ENCODE measurements around the gene REEP1.
"Not testable (repeated sequence)": the region's sequence is repeated elsewhere in the genome, so short reads cannot be mapped to it uniquely, and the experiment has no call there.

Gene REEP1

DNA sequence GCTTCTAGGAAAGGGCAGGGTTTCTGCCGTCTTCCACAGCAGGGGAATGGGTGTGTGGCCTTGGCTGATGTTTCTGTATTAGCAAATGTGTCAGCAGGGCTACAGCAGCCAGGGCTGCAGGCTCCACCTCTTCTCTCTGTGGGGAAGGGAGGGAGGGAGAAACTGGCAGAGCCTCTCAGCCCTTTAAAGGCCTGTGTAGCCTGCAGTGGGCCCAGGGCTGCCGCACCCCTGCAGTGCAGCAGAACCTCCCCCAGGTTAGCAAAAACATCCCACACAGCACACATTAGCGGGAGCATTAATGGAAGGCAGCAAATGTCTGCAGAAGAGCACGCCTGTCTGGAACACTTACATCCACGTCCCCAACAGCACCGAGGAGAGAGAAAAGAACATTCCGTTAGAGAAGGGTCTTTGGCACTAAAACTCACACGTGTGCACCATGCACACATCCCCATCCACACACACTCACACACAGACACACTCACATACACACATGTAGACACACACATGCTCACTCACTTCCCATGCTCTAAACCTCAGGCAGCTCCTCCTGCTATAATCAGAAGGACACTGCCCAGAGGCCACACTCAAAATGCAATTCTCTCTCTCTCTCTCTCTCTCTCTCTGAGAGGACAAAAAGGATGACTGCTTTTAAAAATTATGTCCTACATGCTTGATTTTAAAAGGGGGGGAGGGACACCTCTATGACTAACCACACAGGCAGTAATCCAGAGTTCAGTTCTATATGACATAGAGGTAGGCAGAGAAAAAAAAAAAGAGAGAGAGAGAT lies 114.1 kb downstream of the REEP1 start:
- no peak for DNase-seq

DNA sequence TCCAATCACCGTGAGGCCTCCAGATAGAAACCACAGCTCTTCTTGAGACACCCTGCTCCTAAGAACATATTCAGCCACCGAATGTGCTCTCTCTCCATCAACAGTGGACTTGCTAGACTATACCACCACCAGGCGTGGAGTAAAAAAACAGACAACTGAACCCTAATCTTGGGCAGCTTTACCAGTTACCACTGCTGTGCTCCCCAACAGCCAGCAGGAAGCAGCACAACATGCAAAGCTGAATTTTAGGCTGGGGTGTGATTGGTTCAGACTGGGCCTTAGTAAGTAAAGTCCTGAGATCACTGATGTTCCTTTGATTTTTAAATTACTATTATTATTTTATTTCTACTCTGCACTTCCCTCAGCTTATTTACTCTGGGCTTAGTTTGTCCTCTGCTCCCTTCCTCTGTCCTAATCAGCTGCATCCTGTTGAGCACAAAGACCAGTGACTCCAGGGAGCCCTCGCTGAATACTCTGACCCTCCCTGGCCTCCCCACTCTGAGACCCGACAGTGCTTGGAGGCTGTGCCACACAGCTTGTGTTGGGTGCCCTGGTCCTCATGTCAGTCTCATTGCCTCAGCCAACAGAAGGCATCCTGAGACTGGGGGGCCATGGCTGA lies 116.3 kb downstream of the REEP1 start:
- DNase-seq: peak; percentile 40 to 72

DNA sequence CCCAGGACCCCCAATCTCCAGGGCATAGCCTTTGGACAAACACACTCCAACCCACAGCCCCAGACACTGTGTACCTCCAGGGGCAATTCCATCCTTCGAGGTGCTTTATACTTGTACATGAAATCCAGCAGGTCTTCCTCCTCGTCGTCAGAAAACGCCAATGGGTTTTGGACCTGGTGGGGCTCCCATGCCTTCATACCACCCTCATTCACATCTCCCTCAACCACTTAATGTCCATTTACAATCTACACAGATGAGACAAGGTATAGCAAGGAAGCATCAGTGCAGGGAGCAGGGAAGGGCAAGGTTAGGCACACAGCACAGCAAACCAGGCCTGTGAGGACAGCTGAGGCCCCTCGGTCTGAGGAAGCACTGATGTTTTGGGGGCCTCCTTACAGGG lies 117.5 kb downstream of the REEP1 start:
- no peak for DNase-seq

DNA sequence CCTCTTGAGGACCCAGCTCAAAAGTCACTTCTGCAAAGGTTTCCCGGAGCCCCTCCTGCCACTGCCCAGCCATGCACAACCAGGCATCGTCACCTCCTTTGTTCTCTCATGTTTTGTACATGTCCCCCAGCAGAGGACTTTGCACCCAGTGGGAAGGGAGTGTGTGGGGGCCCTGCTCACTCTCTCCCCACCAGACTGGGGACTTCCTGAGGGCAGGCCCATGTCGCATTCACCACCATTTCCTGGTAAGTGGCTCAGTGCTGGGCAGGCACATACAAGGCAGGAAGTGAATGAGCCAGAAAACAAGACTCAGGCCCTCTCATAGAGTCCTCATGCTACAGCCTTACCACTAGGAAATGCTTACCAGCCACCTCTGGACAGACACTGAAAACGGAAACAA lies 119.3 kb downstream of the REEP1 start:
- no peak for DNase-seq

DNA sequence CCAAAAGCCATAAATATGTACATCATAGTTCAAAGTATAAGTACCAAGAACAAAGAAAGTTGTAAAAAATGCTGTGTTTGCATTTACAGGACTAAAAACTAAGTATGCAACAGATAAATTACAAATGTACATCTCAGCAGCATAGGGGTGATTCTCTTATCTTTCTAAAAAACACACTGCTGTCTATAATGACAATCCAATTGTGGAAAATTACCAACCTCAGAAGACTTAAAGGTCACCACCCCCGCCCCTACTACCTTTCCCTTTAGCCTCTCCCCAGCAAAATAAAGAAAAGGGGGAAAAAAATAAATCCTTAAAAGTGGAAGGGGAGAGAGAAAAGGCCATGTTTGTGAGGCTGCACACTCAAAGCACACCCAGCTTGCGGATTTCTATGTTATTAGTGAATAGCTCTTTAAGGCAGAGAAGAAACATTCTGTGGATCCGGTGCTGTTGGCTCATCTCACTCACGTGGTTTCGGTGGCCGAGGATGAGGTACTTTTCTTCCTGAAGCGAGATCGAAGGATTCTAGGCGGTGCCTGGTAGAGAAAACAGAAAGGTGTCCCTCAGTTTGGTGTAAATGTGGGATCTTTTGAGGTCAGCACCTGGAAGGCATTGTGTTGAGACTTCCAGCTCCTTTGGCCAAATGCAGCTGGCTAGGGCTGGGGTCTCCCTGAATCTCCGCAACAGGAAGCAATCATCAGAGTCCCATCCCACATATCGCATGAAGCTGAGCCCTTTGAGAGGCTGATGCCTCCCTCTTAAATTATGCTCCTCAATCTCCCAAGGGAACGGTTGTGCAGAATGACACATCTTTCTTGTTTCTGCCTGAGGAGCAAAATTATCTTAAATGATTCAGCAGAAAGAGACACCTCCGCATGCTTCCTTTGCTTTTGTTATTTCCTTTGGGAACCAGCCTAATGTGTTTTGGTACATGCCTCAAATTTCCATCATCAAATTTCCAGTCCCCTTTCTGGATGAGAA lies 120.6 kb downstream of the REEP1 start:
- DNase-seq: no peak

DNA sequence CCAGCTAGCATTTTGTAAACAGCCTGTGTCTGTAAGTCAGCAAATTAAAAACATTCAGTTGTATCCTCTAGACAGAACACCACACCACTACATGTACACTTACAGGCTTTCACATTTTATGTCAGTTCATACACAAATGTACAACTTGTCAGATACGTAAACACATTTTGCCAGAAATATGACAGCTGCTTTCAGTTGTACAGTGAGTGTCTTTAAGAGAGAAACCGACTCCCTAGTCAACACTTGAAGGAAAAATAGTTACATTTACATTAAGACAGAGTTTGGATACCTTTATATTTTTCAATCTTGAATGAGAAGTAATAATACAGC lies 123.0 kb downstream of the REEP1 start:
- no peak for DNase-seq

DNA sequence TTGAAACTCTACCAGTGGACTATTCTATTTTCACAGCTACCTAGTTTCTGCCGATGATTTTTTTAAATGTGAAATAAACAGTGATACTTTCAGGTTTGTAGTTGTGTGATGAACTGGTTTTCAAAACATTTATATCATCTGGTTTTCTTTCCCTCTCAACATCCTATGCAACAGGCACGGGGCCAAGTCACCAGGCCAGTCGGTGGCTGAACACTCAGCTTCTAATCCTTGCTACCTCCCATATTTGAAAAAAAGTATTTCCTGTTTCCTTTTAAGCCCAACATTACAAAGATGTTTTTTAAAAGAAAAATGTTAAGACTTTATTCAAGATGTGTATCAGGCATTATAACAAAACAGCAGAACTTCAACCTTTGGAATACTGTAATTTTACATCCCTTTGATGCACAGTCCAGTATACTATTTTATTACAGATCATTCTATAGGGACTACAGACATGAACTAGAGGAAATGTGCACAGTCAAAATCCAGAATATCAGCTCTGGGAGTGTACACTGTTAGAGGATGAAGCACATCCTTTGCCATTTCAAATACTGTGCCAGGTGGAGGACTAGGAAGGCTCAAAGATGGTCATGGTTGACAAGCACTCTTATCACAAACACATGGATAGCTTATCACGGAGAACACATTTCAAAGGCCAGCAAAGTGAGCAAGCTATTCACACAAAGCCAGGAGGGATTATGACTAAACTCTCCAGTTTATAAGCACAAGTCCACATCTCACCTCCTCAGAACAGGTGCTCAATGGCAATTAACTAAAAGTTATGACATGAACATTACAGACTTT lies 123.5 kb downstream of the REEP1 start:
- no peak for DNase-seq

DNA sequence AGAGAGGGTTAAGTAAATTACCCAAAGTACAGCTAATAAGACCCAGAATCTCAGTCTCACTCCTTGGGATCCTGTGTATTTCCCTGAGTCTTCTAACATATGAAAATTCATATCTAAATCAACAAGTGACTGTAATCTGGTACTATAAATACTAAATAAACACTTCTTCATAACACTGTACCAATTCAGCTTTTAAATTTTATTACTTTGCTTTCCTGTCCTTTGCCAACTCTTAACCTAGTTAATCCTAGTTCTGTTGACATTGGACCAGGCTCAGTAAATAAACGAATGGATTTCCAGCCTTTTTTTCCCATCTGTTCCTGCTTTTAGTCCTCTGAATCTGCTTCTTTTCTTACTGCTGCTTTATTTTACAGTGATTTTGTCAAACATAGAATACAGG lies 124.4 kb downstream of the REEP1 start:
- no peak for DNase-seq

DNA sequence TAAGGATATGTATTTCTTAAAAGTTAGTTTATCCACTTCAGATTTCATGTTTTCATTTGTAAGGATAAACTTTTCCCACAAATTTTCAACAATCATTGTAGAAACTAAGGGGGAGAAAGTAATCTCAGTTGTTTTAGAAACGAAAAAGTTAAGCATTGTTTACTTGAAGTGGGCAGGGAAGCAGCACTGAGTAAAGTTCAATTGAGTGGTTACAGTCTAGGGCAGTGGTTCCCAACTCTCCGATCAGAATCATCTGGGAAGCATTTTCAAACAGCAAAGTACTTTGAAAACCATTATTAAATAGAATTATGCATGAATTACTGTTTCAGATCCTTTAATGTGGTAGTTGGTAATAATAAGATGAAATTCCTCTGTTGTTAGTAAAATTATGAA lies 125.6 kb downstream of the REEP1 start:
- DNase-seq: no peak

DNA sequence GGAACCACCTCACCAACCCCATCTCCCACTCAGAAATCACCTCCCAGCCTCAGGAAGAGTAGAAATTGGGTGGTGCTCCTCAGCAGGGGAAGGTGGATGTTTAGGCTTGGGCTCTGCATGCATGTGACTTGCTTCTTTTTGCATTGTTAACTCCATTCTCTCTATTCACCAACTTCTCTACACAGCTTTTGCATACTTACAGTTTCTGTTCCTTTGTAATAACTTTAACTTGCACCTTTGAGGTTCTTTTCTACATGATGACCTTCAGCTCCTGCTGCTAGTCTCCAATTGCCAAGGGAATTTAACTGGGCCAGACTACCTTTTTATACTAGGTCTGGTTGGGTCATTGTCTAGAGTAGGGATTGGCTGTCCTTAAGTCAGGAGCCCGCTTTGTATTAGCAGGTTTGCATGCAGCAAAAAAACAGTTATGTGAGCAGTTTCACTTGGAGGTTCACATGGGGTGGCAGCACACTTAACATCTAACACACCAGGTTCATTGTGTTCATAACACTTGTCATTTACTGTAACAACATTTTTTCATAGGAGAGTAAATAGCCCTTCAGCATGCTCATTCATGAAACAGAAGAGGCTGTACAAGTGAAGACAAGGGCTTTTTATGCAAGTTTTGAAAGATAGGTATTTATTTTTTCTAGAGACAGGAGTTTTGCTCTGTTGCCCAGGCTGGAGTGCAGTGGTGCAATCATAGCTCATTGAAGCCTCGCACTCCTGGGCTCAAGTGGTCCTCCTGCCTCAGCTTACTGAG lies 126.2 kb downstream of the REEP1 start:
- DNase-seq: no peak

DNA sequence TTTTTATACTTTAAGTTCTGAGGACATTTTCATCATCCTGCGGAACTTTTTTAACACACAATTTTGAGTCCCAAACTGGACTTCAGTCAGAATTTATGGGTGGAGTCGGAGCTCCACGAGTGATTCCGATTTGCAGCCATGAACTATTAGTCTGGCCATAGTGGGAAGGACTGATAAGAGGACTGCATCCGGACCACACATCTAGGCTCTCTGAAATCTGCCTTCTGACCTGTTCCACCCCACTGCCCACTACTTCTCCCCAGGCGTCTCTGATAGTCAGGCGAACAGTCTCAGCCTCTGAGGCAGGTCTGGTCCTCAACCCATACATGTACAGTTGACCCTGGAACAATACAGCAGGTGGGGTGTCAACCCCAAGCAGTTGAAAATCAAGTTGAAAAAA lies 133.0 kb downstream of the REEP1 start:
- DNase-seq: no peak

DNA sequence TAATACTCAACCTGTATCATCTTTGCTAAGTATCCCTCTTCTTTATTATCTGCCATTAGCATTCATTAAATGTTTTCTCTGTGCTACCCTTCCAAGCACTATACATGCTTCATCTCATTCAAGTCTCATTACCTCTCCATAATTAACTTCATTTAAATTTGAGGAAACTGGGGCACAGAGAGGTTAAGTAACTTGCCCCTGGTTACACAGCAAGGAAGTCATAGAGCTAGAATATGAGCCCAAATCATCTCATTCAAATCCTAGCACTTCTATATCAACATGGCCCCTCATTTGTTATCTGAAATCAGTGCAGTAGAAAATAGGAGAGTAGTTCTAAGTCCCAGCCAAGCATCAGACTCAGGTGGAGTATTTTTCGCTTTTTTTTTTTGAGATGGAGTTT lies 133.8 kb downstream of the REEP1 start:
- DNase-seq: no peak

DNA sequence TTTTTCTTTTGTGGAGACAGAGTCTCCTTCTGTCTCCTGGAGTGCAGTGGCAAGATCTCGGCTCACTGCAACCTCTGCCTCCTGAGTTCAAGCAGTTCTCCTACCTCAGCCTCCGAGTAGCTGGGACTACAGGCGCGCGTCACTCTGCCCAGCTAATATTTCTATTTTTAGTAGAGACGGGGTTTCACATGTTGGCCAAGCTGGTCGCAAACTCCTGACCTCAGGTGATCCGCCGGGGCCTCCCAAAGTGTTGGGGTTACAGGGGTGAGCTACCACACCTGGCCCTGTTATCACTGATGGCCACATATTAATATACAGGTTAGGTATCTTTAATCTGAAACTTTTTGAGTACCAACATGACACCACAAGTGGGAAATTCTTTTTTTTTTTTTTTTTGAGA lies 134.7 kb downstream of the REEP1 start:
- DNase-seq: no peak

DNA sequence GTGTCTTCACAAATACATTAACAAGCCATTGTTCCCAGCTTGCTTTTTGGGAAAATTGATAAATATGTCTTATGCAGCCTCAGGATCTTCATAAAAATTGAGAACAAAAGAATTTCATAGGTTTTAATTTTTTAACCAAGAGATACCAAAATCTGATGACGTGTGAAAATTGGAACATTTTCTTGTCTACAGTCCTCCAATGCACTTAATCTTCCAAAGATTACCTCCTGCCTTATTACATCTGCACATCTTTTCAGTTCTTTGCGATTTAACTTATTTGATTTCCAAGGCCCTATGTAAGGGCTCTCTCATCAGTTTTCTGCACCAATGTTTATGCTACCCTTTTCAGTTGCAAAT lies 135.1 kb downstream of the REEP1 start:
- no peak for DNase-seq

DNA sequence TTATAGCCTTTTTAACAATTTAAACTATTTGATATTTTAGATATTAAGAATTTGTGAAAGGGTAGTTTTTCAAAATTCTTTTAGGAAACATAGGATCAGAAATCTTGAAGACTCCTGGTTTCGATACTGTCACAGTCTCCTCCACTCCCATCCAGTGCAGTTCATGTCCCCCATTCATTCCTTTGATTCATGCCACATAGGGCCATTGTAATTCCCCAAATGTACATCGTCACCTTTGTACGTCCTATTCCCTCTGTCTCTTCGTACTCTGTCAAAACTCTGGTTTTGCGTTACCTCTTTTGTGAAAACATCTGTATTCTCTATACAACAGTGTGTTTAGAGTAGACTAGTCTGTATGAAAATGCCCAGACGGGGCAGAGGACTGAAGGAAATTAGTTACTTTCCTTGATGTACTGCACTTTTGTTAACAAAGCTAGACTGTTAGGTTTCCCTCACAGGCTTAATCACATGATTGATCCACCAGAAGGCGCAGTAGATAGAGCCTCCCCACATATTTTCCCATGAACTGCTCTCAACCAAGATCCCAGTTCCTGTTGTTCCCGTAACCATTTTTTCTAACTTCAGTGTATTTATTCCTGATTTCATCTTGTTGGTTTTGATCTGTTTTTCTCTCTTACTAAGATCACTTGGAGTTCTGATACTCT lies 135.6 kb downstream of the REEP1 start:
- DNase-seq: no peak

DNA sequence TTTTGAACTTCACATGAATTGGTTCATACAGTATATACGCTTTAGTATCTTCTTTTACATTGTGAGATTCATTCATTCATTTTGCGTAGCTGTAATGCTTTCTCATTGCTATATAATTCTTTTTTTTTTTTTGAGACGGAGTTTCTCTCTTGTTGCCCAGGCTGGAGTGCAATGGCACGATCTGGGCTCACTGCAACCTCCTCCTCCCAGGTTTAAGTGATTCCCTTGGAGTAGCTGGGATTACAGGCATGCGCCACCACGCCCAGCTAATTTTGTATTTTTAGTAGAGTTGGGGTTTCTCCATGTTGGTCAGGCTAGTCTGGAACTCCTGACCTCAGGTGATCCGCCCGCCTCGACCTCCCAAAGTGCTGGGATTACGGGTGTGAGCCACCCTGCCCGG lies 136.9 kb downstream of the REEP1 start:
- DNase-seq: not testable (repeated sequence)

DNA sequence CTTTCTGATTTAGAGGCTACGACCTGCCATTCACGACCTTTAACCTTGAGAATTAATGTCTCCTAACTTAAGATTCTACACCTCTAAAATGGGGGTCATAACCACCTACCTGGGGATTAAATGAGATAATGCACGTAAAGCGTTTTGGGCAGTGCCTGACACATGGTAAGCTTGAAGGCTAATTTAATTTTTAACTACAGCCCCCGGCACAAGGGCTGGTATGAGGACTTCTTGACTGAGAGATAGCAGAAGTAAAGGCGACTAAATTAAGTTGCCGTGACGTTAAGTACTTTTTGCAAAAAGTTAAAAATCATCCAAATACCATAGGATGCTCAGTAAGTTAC lies 137.6 kb downstream of the REEP1 start:
- DNase-seq: no peak

DNA sequence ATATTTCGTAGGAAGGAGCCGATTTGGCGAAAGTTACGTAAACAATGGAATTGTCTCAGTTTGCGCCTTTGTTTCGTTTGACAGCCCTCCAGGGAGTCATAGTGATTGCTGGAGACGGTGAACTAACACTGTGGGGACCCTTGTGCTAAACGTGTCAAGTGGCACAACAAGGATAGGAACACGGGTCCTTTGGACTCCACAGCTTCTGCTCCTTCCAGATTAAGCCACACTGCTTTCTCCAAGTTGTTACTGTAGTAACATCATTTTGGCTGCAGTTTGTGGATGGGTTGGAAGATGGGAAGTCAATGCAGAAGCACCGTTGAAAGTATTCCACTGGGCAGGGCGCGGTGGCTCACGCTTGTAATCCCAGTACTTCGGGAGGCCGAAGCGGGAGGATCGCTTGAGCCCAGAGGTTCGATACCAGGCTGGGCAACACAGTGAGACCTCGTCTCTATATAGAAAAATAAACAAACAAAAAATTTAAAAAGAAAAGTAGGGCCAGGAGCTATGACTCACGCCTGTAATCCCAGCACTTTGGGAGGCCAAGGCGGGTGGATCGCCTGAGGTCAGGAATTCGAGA lies 141.5 kb downstream of the REEP1 start:
- DNase-seq: no peak

DNA sequence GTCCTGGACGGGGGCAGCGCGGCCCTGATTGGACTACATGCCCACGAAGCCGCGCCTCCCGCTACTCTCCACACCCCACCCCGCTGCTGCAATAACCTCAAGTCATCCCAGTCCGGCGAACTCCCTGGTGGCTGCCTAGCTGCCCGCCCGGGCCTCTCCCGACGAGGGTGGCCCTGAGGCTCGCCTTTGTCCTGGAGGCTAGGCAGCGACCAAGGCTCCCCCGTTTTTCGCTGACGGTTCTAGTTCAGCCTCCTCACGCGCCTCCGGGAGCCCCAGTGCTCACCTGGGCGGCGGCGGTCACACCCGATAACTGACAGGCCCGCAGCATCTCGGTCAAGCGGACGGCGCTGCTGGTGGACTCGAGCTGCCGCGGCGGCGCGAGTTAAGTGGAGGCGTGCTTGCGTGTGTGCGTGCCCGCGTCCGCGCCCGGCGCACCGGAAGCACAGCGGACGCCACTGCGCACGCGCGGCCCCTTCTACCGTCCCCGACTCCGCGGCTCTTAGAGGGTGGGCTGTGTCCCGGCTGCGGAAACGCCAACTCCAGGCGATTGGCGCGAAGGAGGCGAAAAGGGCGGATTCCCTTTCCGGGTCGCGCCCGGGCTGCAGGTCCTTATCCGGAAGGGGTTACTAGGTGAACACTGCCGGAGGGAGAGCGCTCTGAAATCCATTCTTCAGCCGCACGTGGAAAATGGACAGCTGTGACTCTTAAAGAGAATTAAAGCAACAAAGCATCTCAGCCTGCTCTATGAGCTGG lies 142.2 kb downstream of the REEP1 start, which contains the start of gene IMMT:
Gene IMMT, minus strand, starts transcription at position 408 of the 753 bp plus-strand sequence. Its CDS starts 80 bp downstream, at position 328.
- DNase-seq: peak; percentile 88 to 89

DNA sequence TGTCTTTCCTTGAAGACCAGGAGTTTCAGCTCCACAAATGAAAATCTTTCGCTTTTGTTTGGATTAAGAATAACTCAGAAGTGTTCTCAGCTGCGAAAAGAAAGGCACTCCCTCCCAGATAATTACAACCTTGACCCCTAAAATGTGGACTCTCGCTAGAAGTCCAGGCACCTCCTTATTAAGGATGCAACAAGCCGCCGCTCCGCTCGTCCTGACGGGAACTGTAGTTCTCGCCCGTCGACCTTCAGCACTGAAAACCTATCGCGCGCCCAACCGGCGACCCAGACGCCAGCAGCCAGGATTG lies 142.7 kb downstream of the REEP1 start:
- DNase-seq: no peak
